Stimulated activated CD4-positive, alpha-beta T cell treated with anti-CD3 and anti-CD28 coated beads, TNF-alpha, amount 100 ng/mL, for 4 hours (primary cell): ENCODE measurements around the gene COL25A1.
"Not testable (repeated sequence)": the region's sequence is repeated elsewhere in the genome, so short reads cannot be mapped to it uniquely, and the experiment has no call there.

ENCODE experiments used
- DNase-seq, 3 experiments: peaks; one replicate each; pipeline ENCODE4 v3.0.0-alpha.2; 2020; ENCODE audit warnings: low read depth in 3 of 3

The COL25A1 gene

DNA sequence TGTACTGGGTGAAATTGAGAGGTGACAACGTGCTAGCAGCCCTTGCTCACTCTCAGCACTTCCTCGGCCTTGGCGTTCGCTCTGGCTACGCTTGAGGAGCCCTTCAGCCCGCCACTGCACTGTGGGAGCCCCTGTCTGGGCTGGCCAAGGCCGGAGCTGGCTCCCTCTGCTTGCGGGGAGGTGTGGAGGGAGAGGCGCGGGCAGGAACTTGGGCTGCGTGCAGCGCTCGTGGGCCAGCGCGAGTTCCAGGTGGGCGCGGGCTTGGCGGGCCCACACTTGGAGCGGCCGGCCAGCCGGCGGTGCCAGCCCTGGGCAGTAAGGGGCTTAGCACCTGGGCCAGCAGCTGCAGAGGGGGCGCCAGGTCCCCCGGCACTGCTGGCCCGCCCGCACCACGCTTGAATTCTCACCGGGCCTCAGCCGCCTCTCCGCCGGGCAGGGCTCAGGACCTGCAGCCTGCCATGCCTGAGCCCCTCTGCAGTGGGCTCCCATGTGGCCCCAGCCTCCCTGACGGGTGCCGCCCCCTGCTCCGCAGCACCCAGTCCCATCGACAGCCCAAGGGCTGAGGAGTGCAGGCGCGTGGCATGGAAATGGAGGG, 290.1 kb downstream of the COL25A1 start:
- DNase-seq = no peak

DNA sequence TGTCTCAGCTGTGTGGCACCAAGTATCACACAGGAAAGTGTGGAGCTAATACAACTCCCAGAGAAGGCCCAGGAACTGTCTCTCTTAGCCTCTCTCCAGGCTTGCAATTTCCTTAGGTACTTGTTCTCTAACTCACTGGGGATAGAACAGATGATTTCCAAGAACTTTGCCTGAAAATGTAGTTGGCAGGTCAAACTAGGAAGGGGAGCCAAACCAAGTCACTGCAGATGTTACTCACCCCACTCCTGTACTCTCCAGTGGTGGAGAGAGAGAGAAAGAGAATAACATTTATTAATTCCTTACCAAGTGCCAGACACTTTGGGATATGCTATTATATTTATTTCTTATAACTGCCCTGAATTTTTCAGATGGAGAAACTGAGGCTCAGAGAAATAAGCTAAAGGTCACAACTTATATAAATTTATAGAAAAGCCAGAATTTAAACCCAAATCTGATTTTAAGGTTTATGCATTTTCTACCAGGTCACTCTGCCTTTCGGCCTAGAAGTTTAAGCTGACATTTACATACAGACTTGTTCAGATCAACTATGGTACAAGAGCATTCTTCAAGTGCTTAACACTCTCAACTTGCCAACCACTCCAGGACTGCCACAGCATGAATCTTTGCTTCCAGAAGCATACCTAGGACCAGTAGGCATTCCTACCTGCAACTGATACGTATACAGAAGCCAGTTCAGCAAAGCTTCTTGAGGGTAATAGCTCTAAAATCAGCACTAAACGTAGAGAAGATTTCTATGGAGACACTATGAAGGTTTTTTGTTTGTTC, 291.0 kb downstream of the COL25A1 start:
- no peak for DNase-seq

DNA sequence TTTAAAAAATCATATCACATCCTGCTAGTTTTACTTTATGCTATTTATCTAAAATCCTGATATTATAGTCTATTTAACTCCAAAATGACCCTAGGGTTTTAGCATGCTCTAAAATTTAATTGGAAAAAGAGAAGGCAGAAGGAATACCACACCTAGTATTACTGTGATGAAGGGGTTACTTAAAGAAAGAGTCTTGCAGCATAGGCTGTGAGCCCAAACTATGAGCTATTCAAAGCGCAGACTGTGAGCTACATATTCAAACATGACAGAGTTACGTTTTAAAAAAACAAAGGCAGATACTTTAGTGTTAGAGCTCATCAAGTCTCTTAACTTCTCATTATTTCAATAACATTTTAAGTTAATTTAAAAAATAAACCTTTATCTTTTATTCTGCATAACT, 291.9 kb downstream of the COL25A1 start:
- DNase-seq = no peak

DNA sequence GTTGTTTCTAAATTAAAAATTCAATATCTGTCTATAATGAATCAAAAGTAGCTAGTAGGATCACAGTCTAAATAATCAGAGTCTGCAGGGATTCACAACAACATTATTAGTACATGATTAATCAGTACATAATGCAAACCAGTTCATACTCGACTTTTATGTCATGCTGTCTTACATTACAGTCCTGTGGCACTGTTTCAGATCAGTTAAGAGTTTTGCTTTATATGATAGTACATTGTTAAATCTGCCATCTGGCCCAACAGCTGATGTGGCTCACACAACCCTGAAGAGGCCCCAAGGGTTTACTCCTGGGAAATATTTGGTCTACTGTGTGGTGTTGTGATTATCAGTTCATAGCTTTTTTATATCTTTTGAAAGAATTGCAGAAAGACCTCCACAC, 292.5 kb downstream of the COL25A1 start:
- DNase-seq = no peak

DNA sequence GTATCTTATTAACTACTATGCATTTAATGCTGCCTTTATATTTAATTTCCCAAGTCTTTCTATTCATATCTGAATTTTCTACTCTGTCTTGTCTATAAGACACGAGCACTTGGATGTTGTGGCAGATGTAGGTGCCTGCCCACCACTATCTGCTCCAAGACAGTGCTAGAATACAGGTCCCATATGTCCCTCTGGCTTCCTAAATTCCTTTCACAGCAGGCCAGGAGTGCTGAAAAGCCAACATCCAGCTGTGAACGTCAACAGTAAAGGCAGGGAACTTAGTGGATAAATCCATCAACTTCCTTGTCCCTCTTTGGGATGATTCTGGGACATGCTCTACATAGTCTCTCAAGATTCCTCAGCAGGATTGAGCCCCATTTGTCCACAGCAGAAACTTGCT, 294.5 kb downstream of the COL25A1 start:
- no peak for DNase-seq

DNA sequence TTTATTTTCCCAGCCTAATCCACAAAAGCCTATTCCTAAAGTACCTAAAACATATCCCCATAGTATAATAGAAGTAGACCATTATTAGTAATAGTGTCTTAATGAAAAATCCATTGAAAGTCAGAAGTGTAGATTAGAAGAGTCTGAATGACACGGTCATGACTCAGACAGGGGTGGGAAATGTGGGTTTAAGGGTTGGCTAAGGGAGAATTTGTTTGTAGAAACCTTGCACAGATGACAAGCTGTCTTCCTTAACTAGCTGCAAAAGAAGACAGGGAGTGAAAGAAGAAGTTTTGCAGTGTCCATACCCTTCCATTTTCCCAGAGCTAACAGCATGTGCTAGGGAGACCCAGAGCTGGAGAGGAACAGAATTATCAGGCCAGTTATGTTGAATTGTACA, 296.9 kb downstream of the COL25A1 start:
- DNase-seq = no peak

DNA sequence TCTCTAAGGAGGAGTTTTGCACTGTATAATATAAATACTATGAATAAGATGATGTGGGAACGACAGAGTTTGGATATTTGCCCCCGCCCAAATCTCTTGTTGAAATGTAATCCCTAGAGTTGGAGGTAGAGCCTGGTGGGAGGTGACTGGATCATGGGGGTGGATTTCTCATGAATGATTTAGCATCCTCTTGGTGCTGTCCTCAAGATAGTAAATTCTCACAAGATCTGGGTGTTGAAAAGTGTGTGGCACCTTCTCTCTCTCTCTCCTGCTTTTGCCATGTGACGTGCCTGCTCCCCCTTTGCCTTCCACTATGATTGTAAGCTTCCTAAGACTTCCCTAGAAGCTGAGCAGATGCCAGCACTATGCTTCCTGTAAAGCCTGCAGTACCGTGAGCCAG, 298.0 kb downstream of the COL25A1 start:
- DNase-seq = no peak

DNA sequence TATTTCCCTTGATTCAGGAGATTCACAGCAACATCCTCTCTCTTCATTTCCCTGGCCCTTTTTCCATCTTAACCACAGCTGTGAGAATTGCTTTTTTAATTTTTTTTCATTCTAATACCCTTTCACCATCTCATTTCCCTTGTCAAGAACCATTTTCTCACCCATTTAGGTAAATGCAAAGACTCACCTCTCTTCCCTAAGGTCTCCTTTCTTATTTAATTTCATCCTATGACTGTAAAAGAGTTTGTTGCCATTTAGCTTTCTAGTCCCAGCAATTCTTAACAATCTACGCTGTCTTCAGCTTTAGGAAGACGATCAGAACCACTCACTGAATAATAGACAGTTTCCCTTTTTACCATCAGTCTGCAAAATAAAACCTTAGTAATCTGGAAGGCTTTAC, 298.5 kb downstream of the COL25A1 start:
- no peak for DNase-seq

DNA sequence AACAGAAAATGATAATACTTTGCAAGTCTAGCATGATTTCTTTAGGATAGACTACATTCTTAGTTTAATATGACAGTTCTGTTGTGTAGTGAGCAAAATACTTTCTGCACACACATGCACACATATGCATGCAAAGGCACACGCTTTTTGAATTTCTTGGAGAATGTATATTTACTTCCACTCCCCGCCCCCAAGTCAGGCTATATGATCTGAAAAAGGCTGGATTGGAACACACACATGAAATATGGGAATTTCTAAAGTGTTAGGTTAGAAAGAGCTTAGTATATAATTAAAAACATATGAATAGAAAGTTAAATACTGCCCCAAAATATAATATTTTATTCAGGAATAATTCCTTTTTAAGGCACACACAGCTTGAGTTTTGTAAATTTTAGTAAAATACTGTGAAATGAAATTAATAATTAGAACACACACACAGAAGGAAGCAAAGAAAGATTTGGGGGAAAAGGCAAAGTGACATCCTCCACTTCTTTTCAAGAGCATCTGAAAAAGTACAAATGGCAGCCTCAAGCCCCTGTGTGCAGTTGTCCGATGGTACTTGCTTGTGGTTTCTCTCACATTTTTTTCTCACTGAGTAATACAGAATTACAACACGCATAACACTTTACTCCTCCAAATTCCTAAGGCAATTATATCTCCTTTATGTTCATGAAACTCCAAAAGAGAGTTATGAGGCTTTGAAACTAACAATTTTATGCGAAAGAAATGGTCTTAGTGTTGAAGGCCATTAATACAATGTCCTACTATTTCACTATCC, 310.7 kb downstream of the COL25A1 start:
- no peak for DNase-seq

DNA sequence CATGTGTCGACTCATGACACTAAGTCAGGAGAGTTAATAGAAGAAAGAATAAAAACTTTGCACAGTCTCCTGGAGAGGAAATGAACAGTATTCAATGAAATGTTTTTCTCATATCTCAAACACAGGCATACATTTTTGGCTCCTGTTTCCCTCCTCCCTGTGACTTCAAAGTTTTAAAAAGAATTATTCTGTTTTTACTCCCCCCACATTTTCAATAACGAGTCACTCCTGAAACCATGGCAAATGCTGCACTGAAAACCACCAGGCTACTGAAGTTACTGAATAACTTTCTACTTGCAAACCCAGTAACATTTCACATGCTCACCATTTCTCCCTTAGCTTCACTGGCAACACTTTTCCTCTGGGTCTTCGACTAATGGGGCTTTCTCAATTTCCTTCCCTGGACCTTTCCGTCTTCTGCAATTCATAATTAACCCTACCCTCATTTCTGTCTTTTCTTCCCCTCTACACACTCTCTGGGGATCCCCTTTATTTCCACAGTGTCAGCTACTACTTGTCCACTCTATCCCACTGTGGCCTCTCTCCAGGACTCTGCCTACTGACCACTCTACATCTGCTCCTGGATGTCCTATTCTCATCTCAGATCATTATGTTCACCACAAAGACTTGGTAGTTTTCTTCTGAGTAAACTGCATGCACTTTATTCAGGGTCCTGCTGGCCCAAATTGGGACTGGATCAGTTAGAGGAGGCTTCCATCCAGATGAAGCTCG, 313.8 kb downstream of the COL25A1 start:
- DNase-seq = no peak

DNA sequence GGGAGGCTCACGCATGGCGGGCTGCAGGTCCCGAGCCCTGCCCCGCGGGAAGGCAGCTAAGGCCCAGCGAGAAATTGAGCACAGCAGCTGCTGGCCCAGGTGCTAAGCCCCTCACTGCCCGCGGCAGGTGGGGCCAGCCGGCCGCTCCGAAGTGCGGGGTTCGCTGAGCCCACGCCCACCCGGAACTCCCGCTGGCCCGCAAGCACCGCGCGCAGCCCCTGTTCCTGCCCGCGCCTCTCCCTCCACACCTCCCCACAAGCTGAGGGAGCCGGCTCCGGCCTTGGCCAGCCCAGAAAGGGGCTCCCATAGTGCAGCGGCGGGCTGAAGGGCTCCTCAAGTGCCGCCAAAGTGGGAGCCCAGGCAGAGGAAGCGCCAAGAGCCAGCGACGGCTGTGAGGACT, 318.0 kb downstream of the COL25A1 start:
- not testable (repeated sequence) for DNase-seq

DNA sequence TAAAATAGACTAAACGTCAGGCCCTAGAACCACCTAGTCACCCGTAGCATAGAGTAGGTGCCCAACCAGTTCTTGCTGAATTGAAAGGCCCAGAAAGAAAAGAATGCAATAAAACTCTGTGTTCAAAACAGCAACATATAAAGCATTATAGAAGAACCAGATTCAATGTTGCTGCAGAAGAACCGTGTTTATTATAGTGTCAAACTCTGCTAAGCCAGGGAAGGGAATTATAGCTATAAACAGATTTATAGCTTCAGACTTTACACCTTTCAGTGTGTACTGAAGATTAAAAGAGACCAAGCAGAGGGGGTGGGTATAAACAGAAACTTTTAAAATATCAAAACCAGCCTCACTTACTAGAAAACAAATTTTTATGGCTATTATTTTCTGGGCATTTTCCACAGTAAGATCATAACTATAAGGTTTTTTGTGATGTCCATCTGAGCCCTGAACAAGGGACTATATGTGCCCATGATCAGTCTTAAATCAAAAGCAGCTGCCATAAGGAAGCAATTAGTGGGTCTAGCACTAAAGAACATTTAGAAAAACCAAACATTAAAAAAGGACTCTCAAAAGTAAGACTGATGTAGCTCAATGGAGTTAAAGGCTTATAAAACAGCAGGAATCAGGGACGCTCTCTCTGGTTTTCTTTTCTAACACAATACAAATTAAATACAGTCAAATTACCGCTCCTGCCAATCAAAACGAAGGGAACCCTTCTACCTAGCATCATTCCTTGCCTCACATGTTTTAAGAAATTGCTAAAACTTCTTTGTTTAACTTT, 319.9 kb downstream of the COL25A1 start:
- no peak for DNase-seq

DNA sequence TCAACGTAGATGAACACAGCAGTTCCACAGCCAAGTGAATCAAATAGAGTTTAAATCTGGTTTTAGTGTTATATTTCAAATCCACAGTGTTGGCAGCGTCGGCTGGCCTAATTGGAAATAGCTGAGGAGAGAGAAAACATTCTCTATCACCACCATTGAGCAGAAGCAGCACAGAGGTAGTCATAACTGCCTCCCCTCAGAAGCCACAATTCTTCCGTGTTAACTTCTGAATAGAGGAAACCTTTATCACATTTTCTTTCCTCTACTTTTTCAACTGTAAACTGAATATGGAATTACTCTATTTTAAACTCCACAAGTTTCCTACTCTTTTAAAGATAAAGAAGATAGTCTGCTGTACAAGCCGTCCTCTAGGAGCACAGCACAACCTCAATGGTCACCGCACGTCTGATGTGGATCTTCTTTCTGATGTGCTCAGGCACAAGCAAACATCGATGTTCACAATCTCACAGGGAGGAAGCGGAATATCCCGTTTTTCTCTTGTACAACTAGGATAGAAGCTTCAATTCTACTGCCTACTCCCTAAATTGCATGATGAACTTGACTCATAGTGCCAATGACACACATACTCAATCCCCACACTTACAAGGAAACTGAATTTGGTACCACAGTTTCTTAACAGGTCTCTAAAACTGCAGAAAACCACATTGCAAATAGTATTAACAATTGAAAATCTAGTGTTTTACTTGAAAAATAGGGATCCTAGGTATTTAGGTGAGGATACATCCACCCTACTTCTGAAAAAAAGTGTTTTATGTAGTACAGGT, 321.8 kb downstream of the COL25A1 start:
- no peak for DNase-seq

DNA sequence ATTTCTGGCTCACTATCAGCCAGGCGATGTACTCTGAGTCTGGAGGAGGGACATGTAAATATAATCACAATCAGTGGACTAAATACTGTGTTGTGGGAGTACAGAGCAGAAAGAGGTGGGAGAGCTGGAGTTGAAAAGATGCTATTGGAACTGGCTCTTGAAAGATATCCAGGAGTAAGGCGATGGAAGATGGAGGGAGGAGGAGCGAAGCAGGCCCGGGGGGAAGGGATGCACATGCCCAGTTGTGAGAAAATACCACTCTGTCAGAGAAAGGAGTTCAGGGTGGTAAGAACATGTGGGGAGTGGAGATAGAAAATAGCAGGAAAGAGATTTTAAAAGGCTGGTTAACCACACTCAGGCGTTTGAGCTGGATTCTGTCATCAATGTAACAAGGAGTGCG, 322.7 kb downstream of the COL25A1 start:
- DNase-seq = no peak

DNA sequence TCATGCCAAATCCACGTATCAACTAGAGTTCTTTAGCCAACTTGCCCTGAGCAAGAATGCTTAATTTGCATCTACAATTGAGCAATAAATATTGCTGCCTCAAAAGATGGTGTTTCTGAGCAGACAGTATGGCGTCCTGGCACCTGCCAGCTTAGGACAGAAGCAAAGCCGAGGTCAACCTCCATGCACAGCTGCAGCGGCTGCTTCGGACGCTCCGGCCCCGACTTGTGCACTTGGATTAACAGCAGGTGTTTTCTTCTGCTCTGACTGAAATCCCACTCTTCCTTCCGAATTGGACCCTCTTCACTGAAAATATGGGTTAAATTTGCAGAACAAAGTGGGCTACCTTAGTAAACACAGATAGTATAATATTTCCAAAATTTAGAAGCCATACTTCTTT, 324.4 kb downstream of the COL25A1 start:
- DNase-seq = no peak

DNA sequence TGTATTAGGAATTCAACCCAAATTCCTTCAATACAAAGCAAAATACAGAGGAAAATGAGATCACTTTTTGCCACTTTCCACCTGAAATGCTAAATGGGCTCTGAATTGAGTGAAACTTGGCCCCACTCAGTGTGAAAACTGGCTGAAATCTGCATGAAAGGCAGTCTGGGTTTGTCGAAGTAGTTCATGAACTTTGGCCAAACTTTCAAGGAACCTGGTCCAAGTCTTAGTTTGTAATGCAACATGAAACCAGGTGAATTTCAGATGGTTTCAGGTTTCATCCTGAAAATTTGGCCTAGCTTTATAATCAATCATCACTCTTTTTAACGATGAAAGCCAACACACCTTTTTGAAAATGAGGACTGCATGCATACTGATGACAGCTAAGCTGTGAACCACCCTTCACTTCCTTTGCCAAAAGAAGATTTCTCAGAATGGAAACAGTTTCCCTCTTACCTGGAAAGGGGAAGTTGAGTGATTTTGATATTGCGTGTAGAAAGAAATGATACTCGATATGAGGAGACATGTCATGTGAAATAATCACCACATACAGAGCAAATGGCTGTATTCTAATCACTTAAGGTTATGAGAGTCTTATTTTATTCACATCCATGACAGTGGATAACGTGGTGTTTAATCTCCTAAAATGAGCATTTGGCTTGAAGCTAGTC, 329.7 kb downstream of the COL25A1 start:
- DNase-seq = no peak

DNA sequence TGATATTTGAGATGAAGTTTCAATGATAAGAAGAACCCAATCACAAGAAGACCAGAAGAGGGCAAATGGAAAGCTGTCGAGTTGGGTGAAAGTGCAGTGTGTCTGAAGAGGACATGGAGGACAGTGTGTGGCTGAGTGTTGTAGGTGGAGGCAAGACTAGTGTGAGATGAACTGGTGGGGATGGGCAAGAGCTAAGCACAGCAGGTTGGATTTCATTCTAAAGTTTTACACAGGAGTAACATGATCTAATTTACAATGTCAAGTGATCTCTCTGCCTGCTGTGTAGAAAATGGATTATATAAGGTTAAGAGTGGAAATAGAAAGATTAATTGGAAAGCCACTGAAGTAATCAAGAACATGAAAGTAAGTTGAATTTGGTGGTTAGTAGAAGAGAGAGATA, 331.0 kb downstream of the COL25A1 start:
- no peak for DNase-seq

DNA sequence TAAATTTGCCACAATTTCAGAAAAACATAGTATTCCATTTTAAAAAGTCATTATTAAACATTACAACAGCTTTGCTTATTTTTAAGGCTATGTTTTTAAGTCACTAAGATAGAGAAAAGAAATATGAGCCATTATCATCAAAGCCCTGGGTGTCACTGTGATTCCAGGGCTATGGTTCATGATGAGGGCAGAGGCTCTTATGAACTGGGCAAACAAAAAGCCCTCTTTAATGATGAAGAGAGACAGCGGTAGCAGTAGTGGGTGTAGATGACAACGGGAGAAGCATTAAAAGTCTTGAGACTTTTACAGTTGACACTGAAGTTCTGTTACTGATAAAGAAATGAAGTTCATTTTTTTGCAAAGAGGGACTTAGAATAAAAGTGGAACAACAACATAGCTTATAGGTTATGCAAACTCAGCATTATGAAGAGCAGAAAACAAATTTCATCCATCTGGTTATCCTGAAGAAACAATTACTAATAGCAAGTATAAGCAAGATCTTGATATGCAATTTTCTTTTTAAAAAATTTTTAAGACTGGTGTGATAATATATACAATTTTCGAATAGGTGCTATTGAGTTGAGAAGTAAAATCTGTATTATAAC, 336.9 kb downstream of the COL25A1 start:
- no peak for DNase-seq

DNA sequence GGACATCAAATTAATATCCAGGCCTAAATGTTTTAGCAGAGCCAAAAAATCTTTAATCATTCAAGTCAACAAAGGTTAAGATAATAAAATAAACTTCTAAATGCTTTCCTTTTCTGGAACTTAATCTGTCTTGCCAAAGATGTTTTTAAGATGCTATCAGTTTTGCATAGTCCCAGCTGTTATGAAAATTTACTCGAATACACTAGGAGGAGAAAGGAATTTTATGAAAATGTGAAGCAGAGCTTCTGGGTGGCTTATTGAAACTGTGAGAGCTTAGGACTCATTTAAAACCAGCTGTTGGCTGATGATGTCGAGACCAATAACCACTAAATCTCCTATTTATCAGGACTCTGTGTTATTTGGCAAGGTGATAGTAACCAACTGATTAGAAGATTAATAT, 337.4 kb downstream of the COL25A1 start:
- no peak for DNase-seq

DNA sequence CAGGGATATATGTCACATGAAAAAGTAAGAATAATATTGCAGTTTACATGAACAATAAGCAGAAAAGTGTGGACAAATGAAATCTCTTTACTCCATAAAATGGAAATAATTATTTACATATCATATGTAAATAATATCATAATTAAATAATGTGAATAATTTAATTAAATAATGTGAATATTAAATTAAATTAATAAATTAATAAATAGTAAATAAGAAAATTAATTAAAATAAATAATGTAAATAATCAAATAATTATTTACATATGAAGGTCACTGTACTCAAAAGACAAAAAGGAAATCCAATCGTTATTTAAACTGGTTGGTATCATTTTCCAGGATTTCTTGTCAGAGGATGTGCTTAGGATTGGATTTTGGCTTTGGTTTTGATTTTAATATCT, 338.5 kb downstream of the COL25A1 start:
- DNase-seq = no peak
